ENCODE results near the gene LIM2.

LIM2 gene

DNA sequence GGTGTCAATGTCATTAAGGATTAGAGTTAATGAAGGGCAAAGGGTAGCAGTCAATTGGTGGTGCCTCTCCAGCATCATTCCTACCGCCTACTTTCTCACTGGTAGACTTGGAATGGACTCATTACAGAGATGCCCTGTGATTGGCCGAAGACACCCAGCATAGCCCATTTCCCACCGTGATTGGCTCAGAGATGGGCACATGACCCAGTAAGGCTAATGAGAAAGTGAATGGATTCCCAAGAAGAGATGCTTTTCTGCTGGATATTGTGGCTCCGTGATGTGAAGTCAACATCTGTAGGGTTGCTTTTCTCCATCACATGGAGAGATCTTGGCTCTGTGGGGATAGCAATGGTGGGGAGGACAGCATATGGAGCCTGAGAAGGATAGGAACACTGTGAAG lies 57.4 kb downstream of the LIM2 start:
- TF ChIP-seq, protein P1, sequence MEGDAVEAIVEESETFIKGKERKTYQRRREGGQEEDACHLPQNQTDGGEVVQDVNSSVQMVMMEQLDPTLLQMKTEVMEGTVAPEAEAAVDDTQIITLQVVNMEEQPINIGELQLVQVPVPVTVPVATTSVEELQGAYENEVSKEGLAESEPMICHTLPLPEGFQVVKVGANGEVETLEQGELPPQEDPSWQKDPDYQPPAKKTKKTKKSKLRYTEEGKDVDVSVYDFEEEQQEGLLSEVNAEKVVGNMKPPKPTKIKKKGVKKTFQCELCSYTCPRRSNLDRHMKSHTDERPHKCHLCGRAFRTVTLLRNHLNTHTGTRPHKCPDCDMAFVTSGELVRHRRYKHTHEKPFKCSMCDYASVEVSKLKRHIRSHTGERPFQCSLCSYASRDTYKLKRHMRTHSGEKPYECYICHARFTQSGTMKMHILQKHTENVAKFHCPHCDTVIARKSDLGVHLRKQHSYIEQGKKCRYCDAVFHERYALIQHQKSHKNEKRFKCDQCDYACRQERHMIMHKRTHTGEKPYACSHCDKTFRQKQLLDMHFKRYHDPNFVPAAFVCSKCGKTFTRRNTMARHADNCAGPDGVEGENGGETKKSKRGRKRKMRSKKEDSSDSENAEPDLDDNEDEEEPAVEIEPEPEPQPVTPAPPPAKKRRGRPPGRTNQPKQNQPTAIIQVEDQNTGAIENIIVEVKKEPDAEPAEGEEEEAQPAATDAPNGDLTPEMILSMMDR (IDR thresholded peaks at IDR 0.05; ENCODE audit: insufficient read depth, missing control alignments) = no peak
- no peak for FAIRE-seq
- DNase-seq (ENCODE audit: insufficient read length, low spot score) = no peak
